Measurements from ENCODE around the gene COL5A1.

Gene COL5A1

DNA sequence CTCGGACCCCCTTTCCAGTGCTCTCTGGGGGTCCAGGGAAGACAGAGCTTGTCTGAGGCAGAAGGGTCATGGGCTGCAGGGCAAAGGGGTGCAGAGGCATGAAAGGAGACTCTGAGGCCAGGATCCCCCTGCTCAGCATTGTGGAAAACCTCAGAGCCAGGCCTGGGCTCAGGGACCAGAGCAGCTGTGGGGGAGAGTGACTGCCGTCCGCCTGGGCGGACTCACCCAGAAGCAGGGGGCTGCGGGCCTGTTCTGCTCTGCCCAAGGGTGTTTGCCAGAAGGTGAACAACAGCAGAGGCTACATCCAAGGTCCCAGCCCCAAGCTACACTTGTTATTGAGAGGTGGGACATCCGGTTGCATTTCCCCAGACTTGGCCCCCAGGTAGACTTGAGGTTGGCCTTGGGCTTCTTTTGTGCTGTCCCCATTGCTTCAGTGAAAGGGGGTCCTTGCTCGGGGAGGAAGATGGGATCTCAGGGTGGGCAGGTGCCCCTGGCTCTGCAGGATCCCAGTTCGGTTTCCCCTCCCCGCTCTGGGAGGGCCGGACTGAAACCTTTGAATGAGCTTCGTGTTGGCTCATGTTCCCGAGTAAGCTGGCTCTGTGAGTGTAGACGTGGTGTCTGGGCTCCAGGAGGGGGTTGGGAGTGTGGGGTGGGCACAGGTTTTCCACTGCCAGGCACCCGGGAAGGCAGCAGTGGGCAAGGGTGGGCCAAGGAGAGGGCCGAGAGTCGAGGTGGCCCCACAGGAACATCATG, 92.1 kb downstream of the COL5A1 start:
- in situ Hi-C loops (cut with MboI; ENCODE audit: low sequenced_read_pairs), result no loop called here

- in situ Hi-C loops (cut with MboI; ENCODE audit: low sequenced_read_pairs), result no loop called here
Observed at GRCh38 chr9:134734270-134734669, 92.7 kb downstream of the COL5A1 start.

DNA sequence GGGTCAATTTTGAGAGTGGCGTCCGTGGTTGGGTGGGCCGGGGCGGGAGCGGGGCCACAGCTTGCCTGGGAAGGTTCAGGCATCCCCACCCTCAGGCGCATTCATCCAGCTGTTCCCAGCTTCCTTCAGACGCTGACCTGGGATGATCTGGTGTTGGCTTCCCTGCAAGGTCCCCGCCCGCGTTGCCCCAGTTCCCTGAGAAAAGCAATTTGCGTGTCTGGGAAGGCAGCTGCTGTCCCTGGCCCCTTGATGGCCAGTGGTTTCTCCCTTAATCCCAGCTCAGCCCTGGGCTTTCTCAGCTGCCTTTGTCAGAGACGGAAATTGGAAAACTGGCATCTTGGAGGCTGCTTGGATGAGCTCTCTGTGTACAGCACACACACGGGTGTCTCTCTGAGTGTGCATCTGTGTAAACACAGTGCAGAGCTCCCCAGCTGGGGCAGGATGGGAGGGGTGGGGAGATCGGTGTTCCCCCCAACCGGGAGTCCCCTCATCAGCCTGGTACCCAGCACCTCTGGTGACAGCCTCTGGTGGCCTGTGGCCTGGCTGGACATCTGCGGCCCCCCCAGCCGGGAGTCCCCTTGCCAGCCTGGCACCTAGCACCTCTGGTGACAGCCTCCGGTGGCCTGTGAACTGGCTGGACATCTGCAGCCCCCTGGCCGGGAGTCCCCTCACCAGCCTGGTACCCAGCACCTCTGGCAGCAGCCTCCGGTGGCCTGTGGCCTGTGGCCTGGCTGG, 94.0 kb downstream of the COL5A1 start:
- in situ Hi-C loops (cut with MboI; ENCODE audit: low sequenced_read_pairs), result no loop called here

- in situ Hi-C loops (cut with MboI; ENCODE audit: low sequenced_read_pairs), result no loop called here
Observed at GRCh38 chr9:134736791-134737497, 95.3 kb downstream of the COL5A1 start.

DNA sequence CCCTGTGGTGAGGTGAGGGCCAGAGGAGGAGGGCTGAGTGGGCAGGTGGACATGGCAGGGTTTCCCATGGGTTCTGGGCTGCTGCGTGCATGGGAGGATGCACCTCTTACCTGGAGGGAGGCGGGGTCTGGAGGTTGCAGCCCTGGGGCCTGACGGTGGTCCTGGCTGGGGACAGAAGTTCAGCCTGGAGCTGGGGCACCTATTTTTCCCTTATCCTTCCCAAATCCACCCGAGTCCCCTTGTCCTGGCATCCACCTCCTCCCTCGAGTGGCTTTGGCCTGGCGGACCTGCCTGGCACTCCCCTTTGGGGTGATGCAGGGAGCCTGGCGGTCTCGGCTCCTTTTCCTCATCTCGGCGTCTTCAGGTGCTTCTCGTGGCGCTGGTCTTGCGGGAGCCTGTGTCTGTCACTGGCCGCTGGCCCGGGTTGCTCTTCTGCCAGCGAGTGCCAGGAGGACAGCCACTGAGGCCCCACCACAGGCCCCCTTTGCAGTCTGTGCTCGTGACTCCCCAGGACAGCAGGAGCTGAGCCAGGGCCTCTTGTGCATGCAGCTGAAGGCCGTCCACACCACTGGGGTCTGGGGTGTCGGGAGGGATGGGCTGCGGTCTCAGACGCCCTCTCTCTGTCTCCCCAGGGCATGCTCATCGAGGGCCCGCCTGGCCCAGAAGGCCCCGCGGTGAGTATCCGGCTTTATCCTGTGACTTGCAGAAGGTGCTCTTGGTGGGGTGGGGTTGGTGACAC, 96.4 kb downstream of the COL5A1 start:
- in situ Hi-C loops (cut with MboI; ENCODE audit: low sequenced_read_pairs), result no loop called here

GRCh38 chr9:134738869-134739659, 97.5 kb downstream of the COL5A1 start:
- in situ Hi-C loops (cut with MboI; ENCODE audit: low sequenced_read_pairs), result no loop called here

DNA sequence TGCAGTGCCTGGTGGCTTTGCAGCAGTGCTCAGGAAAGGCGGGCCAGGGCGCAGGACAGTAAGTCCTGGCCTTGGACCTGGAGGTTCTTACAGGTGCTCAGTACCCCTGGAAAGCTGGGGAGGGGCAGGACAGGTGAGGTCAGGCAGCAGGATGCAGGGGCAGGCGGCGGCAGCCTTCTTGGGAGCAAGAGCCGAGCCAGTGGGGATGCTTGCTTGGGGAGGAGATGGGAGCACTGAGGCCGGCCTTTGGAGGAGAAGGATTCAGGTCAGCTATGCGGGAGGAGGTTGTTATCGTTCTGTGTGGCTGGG, 98.0 kb downstream of the COL5A1 start:
- in situ Hi-C loops (cut with MboI; ENCODE audit: low sequenced_read_pairs), result no loop called here

GRCh38 chr9:134740071-134740470, 98.5 kb downstream of the COL5A1 start:
- in situ Hi-C loops (cut with MboI; ENCODE audit: low sequenced_read_pairs), result no loop called here

GRCh38 chr9:134741846-134742245, 100.2 kb downstream of the COL5A1 start:
- in situ Hi-C loops (cut with MboI; ENCODE audit: low sequenced_read_pairs), result no loop called here

DNA sequence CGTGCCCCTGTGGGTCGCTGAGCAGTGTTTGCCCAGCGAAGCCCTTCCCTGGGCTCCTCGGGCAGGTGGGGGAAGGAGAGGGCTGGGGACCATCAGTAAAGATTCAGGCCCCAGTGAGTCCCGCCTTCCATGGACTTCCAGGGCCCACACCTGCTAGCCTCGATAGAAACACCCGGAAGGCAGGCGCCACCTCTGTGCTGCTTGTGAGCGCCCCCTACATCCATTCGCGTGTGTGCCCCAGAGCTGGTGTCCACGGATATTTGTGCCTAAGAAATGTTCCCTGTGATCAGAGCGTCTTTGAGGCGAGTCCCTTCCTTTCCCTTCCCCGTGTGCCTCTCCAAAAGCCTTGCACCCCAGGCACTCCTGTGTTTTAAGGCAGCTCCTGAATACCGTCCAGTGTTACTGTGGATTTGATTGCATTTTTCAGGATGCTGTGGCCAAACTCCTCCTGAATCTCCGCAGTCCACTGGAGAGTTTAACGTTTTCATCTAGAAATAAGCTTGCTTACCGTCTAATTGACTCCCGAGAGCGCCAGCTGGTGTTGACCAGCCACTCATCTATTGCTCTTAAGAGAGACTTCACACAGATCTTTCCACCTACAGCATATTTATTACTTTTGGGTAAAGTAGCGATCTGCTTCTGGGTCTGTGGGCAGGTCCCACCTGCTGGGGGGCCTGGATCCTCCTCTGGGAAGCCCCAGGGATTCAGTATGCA, 101.4 kb downstream of the COL5A1 start:
- in situ Hi-C loops (cut with MboI; ENCODE audit: low sequenced_read_pairs), result no loop called here

GRCh38 chr9:134743853-134744252, 102.2 kb downstream of the COL5A1 start:
- in situ Hi-C loops (cut with MboI; ENCODE audit: low sequenced_read_pairs), result no loop called here

DNA sequence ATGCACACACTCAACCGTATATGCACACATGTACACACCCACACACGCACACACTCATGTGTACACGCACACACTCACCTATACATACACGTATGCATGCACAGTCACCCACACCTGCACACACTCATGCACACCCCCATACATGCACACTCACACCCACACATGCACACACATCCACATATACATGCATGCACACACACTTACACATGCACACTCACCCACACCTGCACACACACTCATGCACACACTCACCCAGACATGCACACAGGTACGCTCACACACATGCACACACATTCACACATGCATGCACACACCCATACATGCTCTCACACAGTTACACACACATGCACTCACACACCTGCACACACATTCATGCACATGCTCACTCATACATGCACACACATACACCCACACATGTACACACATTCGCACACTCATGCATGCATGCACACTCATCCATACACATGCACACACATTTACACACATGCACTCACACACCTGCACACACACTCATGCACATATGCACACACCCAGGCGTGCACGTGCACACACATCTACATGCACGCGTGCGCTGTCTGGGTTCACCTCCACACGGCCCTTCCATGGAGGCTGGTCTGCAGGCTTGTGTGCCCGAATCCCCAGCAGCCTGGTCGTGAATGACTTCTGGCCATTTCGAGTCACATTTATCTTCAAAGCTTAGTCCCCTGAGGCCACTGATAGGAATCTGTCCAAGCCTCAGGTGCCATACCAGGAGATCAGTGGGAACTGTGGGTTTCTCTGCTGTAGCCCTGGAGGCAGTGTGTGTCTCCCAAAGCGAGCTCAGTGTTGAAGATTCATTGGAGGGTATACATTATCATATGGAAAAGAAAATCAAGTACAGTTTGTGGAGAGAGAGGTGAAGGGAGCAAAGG, 103.0 kb downstream of the COL5A1 start:
- in situ Hi-C loops (cut with MboI; ENCODE audit: low sequenced_read_pairs), result no loop called here

GRCh38 chr9:134747951-134748489, 106.4 kb downstream of the COL5A1 start:
- in situ Hi-C loops (cut with MboI; ENCODE audit: low sequenced_read_pairs), result no loop called here

GRCh38 chr9:134748591-134748990, 107.0 kb downstream of the COL5A1 start:
- in situ Hi-C loops (cut with MboI; ENCODE audit: low sequenced_read_pairs), result no loop called here

DNA sequence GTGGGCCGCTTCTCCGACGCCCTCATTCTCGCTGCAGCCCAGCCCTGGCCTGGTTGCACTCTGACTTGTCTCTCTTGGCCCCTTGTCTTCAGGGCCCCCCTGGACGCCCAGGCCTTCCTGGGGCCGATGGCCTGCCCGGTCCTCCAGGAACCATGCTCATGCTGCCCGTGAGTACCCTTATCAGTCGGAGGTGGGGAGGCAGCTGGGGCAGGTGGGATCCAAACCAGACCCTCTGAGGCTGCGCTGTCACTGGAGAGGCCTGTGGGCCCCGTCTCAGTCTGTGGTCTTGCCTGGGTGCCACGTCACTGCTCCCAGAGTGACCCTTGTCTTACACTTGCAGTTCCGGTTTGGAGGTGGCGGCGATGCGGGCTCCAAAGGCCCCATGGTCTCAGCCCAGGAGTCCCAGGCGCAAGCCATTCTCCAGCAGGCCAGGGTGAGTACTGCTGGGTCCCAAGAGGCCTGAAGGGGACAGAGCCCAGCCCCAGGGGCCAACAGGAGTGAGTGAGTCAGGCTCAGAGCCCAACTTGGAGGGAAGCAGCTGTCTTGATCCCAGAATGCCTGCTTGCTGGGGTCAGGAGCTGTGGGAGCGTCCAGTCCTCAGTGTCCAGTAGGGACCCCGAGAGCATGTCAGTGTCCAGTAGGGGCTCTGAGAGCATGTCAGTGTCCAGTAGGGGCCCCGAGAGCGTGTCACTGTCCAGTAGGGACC, 109.0 kb downstream of the COL5A1 start:
- in situ Hi-C loops (cut with MboI; ENCODE audit: low sequenced_read_pairs), result no loop called here

GRCh38 chr9:134751622-134752021, 110.0 kb downstream of the COL5A1 start:
- in situ Hi-C loops (cut with MboI; ENCODE audit: low sequenced_read_pairs), result no loop called here

GRCh38 chr9:134752471-134753168, 111.0 kb downstream of the COL5A1 start:
- in situ Hi-C loops (cut with MboI; ENCODE audit: low sequenced_read_pairs), result no loop called here
